Measurements from ENCODE around the gene CLDN16. TPM values are rescaled to one million over a fixed set of nuclear protein-coding genes. Genes with fewer than 3 reads are reported as not detected.

Gene CLDN16
- total and polyA plus RNA-seq, 9 of the 15 experiments (the other 6 are each of a cell fraction or from before 2014, with no cell fraction given), result 0.04 to 0.11 (median 0.04) TPM; not detected in 6

GRCh38 chr3:190430906-190431305, 42.9 kb downstream of the CLDN16 start:
- DNase-seq (ENCODE audit: extremely low read depth in 1 of 4, low spot score in 3 of 4), result no peak
- TF ChIP-seq SMC3 (conservative IDR thresholded peaks at IDR 0.05; ENCODE audit: insufficient read depth, low read depth, low read length), result no peak
- no peak for TF ChIP-seq TOE1 (IDR thresholded peaks at IDR 0.05; ENCODE audit: borderline replicate concordance)
- no peak for TF ChIP-seq TOE1 (CRISPR knock-in tag; IDR thresholded peaks at IDR 0.05; ENCODE audit: borderline replicate concordance, low read depth)
- TF ChIP-seq SOX6 (IDR thresholded peaks at IDR 0.05), result no peak
- no peak for TF ChIP-seq ELK1 (CRISPR knock-in tag; IDR thresholded peaks at IDR 0.05)
- no peak for TF ChIP-seq POU5F1 (IDR thresholded peaks at IDR 0.05; ENCODE audit: borderline replicate concordance, low read depth, low read length, partially characterized antibody)
- no peak for TF ChIP-seq BCOR (IDR thresholded peaks at IDR 0.05)
- no peak for TF ChIP-seq HMBOX1 (IDR thresholded peaks at IDR 0.05)
- no peak for TF ChIP-seq XRCC3 (IDR thresholded peaks at IDR 0.05)
- no peak for TF ChIP-seq ID3 (CRISPR knock-in tag; IDR thresholded peaks at IDR 0.05)
- no peak for TF ChIP-seq ID3 (tag; IDR thresholded peaks at IDR 0.05)
- no peak for TF ChIP-seq ZNF184 (CRISPR knock-in tag; IDR thresholded peaks at IDR 0.05)
- Histone ChIP-seq H3K9ac (ENCODE audit: insufficient read depth in 1 of 2, low read depth in 2 of 2, low read length in 2 of 2) (no peak overlapping the region), H2AFZ (ENCODE audit: low read depth, low read length) (no peak overlapping the region), H3K9me1 (ENCODE audit: control insufficient read depth, insufficient read depth, low read length) (no peaks in the 10 kb centered on the region), H3K4me2 (ENCODE audit: insufficient read depth, low read length) (no peak overlapping the region), H3K36me3 (ENCODE audit: control insufficient read depth, insufficient read depth, low read length) (no peaks in the 10 kb centered on the region), H3K4me1 (replicated peaks in 1 of 2; ENCODE audit: control insufficient read depth in 2 of 2, insufficient read depth in 2 of 2, low read length in 2 of 2) (no peaks in the 10 kb centered on the region), H3K4me3 (no peak overlapping the region), H3K27me3 (ENCODE audit: control insufficient read depth in 2 of 2, insufficient read depth in 2 of 2, low read length in 2 of 2) (no peaks in the 10 kb centered on the region), H4K20me1 (replicated peaks; ENCODE audit: control insufficient read depth, insufficient read depth, low read length) (no peaks in the 10 kb centered on the region), H3K27ac (ENCODE audit: extremely low read depth, low read depth, low read length) (no peak overlapping the region), H3K9me3 (replicated peaks; ENCODE audit: control insufficient read depth, insufficient read depth, low read depth, low read length) (no peaks in the 10 kb centered on the region; the same call in 1 of the 2 replicates), H3K79me2 (ENCODE audit: control insufficient read depth, insufficient read depth, low read length) (no peaks in the 10 kb centered on the region)
- ChIA-PET CTCF (ENCODE audit: low intra/inter-chr PET ratio) (no interaction called here), POLR2A (no interaction called here)
- WGBS (ENCODE audit: insufficient coverage, low coverage, missing lambda C conversion rate), result 0% methylated on average over 2 of the region's 2 CpGs
- FAIRE-seq, result no peak
- intact Hi-C loops (cut with micrococcal nuclease) (no loop called here), in situ Hi-C loops (cut with MboI) (no loop called here)
- no TSS peak for BruUV-seq (replicated peaks)
- ATAC-seq, result no peak
